Measurements from ENCODE around the gene TXN.

The TXN gene

GRCh38 chr9:110270211-110270995 is 14.1 kb upstream of the TXN start:
- no peaks in the 10 kb centered on the region for H3K27me3 ChIP-seq (ENCODE audit: insufficient read depth, poor library complexity, severe bottlenecking)
- H3K36me3 ChIP-seq (ENCODE audit: low read depth) = no peaks in the 10 kb centered on the region
- TF ChIP-seq, protein P1, sequence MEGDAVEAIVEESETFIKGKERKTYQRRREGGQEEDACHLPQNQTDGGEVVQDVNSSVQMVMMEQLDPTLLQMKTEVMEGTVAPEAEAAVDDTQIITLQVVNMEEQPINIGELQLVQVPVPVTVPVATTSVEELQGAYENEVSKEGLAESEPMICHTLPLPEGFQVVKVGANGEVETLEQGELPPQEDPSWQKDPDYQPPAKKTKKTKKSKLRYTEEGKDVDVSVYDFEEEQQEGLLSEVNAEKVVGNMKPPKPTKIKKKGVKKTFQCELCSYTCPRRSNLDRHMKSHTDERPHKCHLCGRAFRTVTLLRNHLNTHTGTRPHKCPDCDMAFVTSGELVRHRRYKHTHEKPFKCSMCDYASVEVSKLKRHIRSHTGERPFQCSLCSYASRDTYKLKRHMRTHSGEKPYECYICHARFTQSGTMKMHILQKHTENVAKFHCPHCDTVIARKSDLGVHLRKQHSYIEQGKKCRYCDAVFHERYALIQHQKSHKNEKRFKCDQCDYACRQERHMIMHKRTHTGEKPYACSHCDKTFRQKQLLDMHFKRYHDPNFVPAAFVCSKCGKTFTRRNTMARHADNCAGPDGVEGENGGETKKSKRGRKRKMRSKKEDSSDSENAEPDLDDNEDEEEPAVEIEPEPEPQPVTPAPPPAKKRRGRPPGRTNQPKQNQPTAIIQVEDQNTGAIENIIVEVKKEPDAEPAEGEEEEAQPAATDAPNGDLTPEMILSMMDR (IDR thresholded peaks at IDR 0.05; ENCODE audit: poor library complexity, severe bottlenecking) = no peak
- DNase-seq (ENCODE audit: low spot score) (no peak), ATAC-seq (ENCODE audit: low read depth) (no peak)
- no peaks in the 10 kb centered on the region for H3K9me3 ChIP-seq (ENCODE audit: severe bottlenecking)
- no peak overlapping the region for H3K27ac ChIP-seq (ENCODE audit: poor library complexity, severe bottlenecking)
- H3K4me3 ChIP-seq (ENCODE audit: severe bottlenecking) = no peak overlapping the region
- H3K4me1 ChIP-seq (ENCODE audit: insufficient read depth, poor library complexity, severe bottlenecking) = no peaks in the 10 kb centered on the region

DNA sequence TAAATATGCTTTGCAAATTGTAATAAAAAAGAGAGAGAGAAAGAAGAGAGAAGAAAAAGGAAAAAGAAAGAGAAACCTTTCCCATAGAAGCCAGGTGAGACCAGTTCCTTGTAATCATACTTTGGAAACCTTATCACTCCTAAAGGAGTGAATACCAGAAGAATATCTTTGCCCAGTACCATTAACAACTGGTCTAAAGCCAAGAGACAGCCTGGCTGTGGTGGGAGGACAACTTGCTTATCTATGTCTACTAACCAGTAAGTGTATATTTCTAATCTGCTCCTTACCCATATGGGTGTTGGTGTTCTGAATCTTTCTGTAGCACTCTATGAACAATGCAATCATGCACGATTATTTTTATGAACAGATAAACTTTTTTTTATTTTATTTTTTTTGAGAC is 10.5 kb upstream of the TXN start:
- H3K27ac ChIP-seq (ENCODE audit: poor library complexity, severe bottlenecking) = no peak overlapping the region
- ATAC-seq (ENCODE audit: low read depth) = no peak
- H3K4me1 ChIP-seq (ENCODE audit: insufficient read depth, poor library complexity, severe bottlenecking) = no peaks in the 10 kb centered on the region
- H3K4me3 ChIP-seq (ENCODE audit: severe bottlenecking) = no peak overlapping the region
- DNase-seq (ENCODE audit: low spot score) = no peak
- no peaks in the 10 kb centered on the region for H3K36me3 ChIP-seq (ENCODE audit: low read depth)
- no peaks in the 10 kb centered on the region for H3K27me3 ChIP-seq (ENCODE audit: insufficient read depth, poor library complexity, severe bottlenecking)
- TF ChIP-seq, protein P1 (IDR thresholded peaks at IDR 0.05; ENCODE audit: poor library complexity, severe bottlenecking) = no peak
- H3K9me3 ChIP-seq (ENCODE audit: severe bottlenecking) = no peaks in the 10 kb centered on the region

DNA sequence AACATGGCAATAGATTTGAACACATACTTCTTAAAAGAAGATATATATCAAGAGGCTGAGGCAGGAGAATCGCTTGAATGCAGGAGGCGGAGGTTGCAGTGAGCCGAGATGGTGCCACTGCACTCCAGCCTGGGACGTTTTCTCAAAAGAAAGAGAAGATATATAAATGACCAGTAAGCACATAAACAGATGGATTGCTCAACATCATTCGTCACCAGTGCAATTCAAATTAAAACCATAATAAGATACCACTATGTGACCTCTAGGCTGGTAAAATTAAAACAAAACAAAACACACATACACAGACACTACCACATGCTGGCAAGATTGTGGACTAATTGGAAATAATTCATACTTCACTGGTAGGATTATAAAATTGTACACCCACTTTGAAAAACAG is 5.3 kb upstream of the TXN start:
- Histone ChIP-seq H3K27me3 (ENCODE audit: insufficient read depth, poor library complexity, severe bottlenecking) (no peaks in the 10 kb centered on the region), H3K9me3 (ENCODE audit: severe bottlenecking) (no peaks in the 10 kb centered on the region), H3K4me1 (ENCODE audit: insufficient read depth, poor library complexity, severe bottlenecking) (peaks cover 3% of the 10 kb centered on the region), H3K36me3 (ENCODE audit: low read depth) (no peaks in the 10 kb centered on the region), H3K27ac (ENCODE audit: poor library complexity, severe bottlenecking) (no peak overlapping the region), H3K4me3 (ENCODE audit: severe bottlenecking) (no peak overlapping the region)
- TF ChIP-seq, protein P1 (IDR thresholded peaks at IDR 0.05; ENCODE audit: poor library complexity, severe bottlenecking) = no peak
- ATAC-seq (ENCODE audit: low read depth) = no peak
- DNase-seq (ENCODE audit: low spot score) = no peak

DNA sequence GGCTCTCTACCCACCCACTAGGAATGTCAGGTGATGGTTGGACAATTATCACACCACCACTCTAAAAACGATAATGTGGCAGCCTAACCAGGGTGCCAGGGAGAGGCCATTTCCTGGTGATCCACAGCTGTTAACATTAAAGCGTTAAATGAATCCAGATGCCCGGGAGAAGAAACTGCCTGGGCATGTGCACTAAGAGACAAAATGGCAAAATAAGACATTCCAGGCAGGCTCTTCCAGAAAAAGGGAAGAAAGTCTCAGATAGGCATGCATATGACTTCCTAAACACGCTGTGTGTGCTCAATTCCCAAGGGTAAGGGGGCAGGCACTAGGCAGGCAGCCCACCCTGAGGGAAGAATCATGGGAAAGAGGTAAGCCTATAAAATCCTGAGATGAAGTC is 4.6 kb upstream of the TXN start:
- Histone ChIP-seq H3K9me3 (ENCODE audit: severe bottlenecking) (no peaks in the 10 kb centered on the region), H3K36me3 (ENCODE audit: low read depth) (no peaks in the 10 kb centered on the region), H3K4me3 (ENCODE audit: severe bottlenecking) (no peak overlapping the region), H3K27ac (ENCODE audit: poor library complexity, severe bottlenecking) (no peak overlapping the region), H3K4me1 (ENCODE audit: insufficient read depth, poor library complexity, severe bottlenecking) (peaks cover 3% of the 10 kb centered on the region), H3K27me3 (ENCODE audit: insufficient read depth, poor library complexity, severe bottlenecking) (no peaks in the 10 kb centered on the region)
- DNase-seq (ENCODE audit: low spot score) (no peak), ATAC-seq (ENCODE audit: low read depth) (no peak)
- TF ChIP-seq, protein P1 (IDR thresholded peaks at IDR 0.05; ENCODE audit: poor library complexity, severe bottlenecking) = no peak

- no peak overlapping the region for H3K27ac ChIP-seq (ENCODE audit: poor library complexity, severe bottlenecking)
- TF ChIP-seq, protein P1 (IDR thresholded peaks at IDR 0.05; ENCODE audit: poor library complexity, severe bottlenecking) = no peak
- peaks cover 5% of the 10 kb centered on the region for H3K4me1 ChIP-seq (ENCODE audit: insufficient read depth, poor library complexity, severe bottlenecking)
- H3K36me3 ChIP-seq (ENCODE audit: low read depth) = peaks cover 7% of the 10 kb centered on the region; the same call in 1 of the 2 replicates
- no peak overlapping the region for H3K4me3 ChIP-seq (ENCODE audit: severe bottlenecking)
- no peaks in the 10 kb centered on the region for H3K9me3 ChIP-seq (ENCODE audit: severe bottlenecking)
- DNase-seq (ENCODE audit: low spot score) = no peak
- H3K27me3 ChIP-seq (ENCODE audit: insufficient read depth, poor library complexity, severe bottlenecking) = no peaks in the 10 kb centered on the region
- no peak for ATAC-seq (ENCODE audit: low read depth)
Observed at GRCh38 chr9:110259566-110259965, 3.3 kb upstream of the TXN start.

Data from RWPE2 (cell line).